ENCODE measurements around the gene ARHGAP22. TPM values are rescaled to one million over a fixed set of nuclear protein-coding genes. Genes with fewer than 3 reads are reported as not detected.

Gene ARHGAP22
- total RNA-seq, 1 donor from 2014 or later: 24.5 TPM

DNA sequence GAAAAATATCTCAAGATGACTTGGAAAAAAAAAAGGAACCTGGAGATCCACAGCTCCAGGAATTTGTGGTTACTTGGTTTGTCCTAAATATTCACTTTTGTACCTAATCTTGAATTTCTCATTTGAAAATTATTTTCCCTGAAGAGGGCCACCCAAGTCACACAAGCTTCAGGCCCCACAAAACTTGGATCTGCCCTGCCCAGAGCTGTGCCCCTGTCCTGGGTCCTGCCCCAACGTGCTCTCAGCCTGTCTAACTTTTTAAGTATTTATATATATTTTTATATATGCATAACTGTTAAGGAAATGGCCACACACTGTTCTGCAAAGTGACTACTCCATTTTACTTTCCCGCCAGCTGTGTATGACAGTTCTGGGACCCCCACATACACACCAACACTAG is 123.5 kb downstream of the ARHGAP22 start:
- TF ChIP-seq, protein P1, sequence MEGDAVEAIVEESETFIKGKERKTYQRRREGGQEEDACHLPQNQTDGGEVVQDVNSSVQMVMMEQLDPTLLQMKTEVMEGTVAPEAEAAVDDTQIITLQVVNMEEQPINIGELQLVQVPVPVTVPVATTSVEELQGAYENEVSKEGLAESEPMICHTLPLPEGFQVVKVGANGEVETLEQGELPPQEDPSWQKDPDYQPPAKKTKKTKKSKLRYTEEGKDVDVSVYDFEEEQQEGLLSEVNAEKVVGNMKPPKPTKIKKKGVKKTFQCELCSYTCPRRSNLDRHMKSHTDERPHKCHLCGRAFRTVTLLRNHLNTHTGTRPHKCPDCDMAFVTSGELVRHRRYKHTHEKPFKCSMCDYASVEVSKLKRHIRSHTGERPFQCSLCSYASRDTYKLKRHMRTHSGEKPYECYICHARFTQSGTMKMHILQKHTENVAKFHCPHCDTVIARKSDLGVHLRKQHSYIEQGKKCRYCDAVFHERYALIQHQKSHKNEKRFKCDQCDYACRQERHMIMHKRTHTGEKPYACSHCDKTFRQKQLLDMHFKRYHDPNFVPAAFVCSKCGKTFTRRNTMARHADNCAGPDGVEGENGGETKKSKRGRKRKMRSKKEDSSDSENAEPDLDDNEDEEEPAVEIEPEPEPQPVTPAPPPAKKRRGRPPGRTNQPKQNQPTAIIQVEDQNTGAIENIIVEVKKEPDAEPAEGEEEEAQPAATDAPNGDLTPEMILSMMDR (conservative IDR thresholded peaks at IDR 0.05; ENCODE audit: low read depth, low read length): no peak
- no peak overlapping the region for H3K4me3 ChIP-seq (ENCODE audit: low read depth, low read length)
- no peak for DNase-seq (ENCODE audit: low read depth)

GRCh38 chr10:48480397-48481374 is 124.2 kb downstream of the ARHGAP22 start:
- H3K4me3 ChIP-seq (ENCODE audit: low read depth, low read length): no peak overlapping the region
- TF ChIP-seq, protein P1 (conservative IDR thresholded peaks at IDR 0.05; ENCODE audit: low read depth, low read length): no peak
- DNase-seq (ENCODE audit: low read depth): no peak

DNA sequence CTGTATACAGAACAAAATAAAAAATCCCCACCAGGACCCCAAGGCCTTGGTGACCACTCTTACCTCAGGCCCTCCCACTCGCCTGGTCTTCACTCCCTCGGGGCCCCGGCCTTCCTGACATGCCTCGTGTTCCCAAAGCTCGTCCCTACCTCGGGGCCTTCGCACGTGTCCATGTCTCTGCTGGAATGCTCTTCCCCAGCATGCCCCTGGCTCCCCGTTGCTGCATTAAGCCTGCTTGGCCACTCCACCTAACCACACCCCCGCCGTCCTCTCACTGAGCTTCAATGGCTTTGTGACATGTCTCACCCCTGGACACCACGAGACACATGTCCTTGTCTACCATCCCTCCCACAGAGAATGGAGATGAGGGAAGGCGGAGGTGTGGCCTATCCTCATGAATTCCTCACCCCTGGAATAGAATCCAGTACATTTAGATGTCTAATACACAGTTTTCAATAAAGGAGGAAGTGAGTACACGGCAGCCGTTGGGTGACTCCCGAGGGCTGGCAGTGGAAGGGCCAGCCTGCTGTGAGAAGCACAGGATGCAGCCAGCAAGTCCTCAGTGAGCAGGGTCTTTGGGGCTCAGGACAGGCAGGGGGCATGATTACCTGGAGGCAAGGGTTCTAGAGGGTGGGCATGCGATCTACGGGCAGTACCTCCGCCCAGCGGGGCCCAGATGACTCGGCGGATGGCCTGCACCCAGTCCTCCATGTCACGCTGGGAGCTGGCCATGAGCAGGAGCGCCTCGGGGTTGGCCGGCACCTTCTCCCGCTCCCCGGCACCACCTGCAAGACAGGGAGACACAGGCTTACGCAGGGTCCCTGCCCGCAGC is 125.7 kb downstream of the ARHGAP22 start:
- DNase-seq (ENCODE audit: low read depth): no peak
- no peak overlapping the region for H3K4me3 ChIP-seq (ENCODE audit: low read depth, low read length)
- TF ChIP-seq, protein P1 (conservative IDR thresholded peaks at IDR 0.05; ENCODE audit: low read depth, low read length): no peak

DNA sequence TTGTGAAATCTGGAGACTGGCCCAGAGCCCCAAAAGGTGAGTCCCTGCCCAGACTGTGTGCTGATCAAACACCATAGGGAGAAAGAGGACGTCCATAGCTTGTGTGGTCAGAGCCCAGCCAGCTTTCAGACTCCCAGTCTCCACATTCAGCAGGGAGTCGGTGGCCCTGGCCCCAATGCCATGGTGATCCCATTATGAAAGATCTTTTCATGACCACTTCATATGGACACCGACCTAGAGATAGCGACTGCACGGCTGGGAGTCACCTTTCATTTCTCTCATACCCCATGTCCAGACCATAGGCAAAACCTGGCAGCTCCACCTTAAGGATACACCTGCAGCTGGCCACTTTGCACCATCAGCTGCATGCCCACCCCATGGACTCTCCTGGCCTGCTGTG is 126.4 kb downstream of the ARHGAP22 start:
- no peak for DNase-seq (ENCODE audit: low read depth)
- TF ChIP-seq, protein P1 (conservative IDR thresholded peaks at IDR 0.05; ENCODE audit: low read depth, low read length): no peak
- no peak overlapping the region for H3K4me3 ChIP-seq (ENCODE audit: low read depth, low read length)

DNA sequence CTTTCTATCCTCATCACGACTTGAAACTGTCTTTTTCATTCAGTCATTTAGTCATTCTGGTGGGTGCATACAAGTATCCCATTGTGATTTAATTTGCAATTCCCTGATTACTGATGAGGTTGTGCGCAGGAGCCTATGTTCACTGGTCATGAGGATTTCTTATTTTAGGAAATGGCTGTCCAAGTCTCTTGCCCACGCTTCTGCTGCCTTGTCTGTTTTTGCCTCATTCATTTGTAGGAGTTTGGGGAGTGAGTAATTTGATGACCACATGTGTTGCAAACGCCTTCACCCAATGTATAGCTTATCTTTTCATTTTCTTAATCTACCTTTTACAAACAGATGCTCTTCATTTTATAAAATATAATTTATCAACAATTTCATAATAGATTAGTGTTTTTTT is 127.3 kb downstream of the ARHGAP22 start:
- TF ChIP-seq, protein P1 (conservative IDR thresholded peaks at IDR 0.05; ENCODE audit: low read depth, low read length): no peak
- no peak for DNase-seq (ENCODE audit: low read depth)

DNA sequence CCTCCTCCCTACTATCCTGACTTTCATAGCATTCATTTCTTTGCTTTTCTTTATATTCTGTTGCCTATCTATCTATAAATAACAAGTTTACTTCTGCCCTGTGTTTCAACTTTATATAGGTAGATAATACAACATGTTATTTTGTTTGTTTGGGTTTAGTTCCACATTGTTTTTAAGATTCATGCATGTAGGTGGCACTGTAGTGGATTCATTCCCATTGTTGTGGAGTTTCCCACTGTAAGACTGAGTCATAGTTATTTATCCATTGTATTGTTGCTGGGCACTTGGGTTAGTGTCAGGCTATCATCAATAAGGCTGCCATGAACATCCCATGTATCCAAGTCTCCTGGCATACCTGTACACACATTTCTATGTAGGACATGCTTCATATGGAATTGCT is 127.7 kb downstream of the ARHGAP22 start:
- no peak for DNase-seq (ENCODE audit: low read depth)
- no peak overlapping the region for H3K4me3 ChIP-seq (ENCODE audit: low read depth, low read length)
- TF ChIP-seq, protein P1 (conservative IDR thresholded peaks at IDR 0.05; ENCODE audit: low read depth, low read length): no peak

More for the DNA sequence above, 127.3 kb downstream of the ARHGAP22 start:
- no peak overlapping the region for H3K4me3 ChIP-seq (ENCODE audit: low read depth, low read length)
